H9 (cell line): ENCODE measurements around the gene CCDC185. TPM values are rescaled to one million over a fixed set of nuclear protein-coding genes. Genes with fewer than 3 reads are reported as not detected.

Experiments
- DNase-seq: peaks from one replicate; pipeline ENCODE4 v3.0.0-alpha.2; 2017
- H2AFZ ChIP-seq: one replicate; pipeline ENCODE4 v1.6.1; 2013; ENCODE audit warnings: mild to moderate bottlenecking, low read length, control low read depth, moderate library complexity
- H2AK5ac ChIP-seq: 2 replicates; pipeline ENCODE4 v1.6.1; 2013; ENCODE audit warnings: low read length, control low read depth, mixed read lengths; ENCODE audit not compliant: insufficient read length
- H2BK120ac ChIP-seq: one replicate; pipeline ENCODE4 v1.6.1; 2013; ENCODE audit warnings: low read depth, mild to moderate bottlenecking, low read length, control low read depth, inconsistent platforms; ENCODE audit not compliant: poor library complexity, severe bottlenecking
- H2BK12ac ChIP-seq: 2 replicates; pipeline ENCODE4 v1.6.1; 2013; ENCODE audit warnings: low read length, control low read depth, mixed read lengths, low read depth; ENCODE audit not compliant: insufficient read length
- H2BK15ac ChIP-seq: 2 replicates; pipeline ENCODE4 v1.6.1; 2013; ENCODE audit warnings: low read depth, low read length, control low read depth
- H2BK20ac ChIP-seq: one replicate; pipeline ENCODE4 v1.6.1; 2013; ENCODE audit warnings: low read depth, mild to moderate bottlenecking, low read length, control low read depth, inconsistent platforms; ENCODE audit not compliant: poor library complexity, severe bottlenecking
- H2BK5ac ChIP-seq: 2 replicates; pipeline ENCODE4 v1.6.1; 2013; ENCODE audit warnings: low read length, control low read depth, mixed read lengths; ENCODE audit not compliant: insufficient read length
- H3K14ac ChIP-seq: 2 replicates; pipeline ENCODE4 v1.6.1; 2013; ENCODE audit warnings: low read length, control low read depth; ENCODE audit not compliant: insufficient read depth
- H3K18ac ChIP-seq: 2 replicates; pipeline ENCODE4 v1.6.1; 2013; ENCODE audit warnings: low read depth, mild to moderate bottlenecking, mixed read lengths, low read length, control low read depth; ENCODE audit not compliant: insufficient read length
- H3K23ac ChIP-seq: 2 replicates; pipeline ENCODE4 v1.6.1; 2013; ENCODE audit warnings: low read length, control low read depth, mixed read lengths, low read depth; ENCODE audit not compliant: insufficient read length
- H3K23me2 ChIP-seq: 2 replicates; pipeline ENCODE4 v1.6.1; 2013; ENCODE audit warnings: low read depth, mild to moderate bottlenecking, mixed read lengths, low read length, control low read depth; ENCODE audit not compliant: insufficient read length, poor library complexity, severe bottlenecking
- H3K27ac ChIP-seq: 2 replicates; pipeline ENCODE4 v1.5.1; 2013; ENCODE audit warnings: low read length, control low read depth, mixed read lengths, low read depth; ENCODE audit not compliant: insufficient read length
- H3K27me3 ChIP-seq: 2 replicates; pipeline ENCODE4 v1.6.1; 2013; ENCODE audit warnings: low read length, control low read depth, inconsistent platforms; ENCODE audit not compliant: insufficient read depth
- H3K4ac ChIP-seq: 2 replicates; pipeline ENCODE4 v1.6.1; 2013; ENCODE audit warnings: low read depth, mild to moderate bottlenecking, control low read depth, inconsistent platforms, low read length, moderate library complexity
- H3K4me1 ChIP-seq: 2 replicates; pipeline ENCODE4 v1.6.1; 2013; ENCODE audit warnings: low read length, control low read depth, inconsistent platforms; ENCODE audit not compliant: insufficient read depth
- H3K4me2 ChIP-seq: 2 replicates; pipeline ENCODE4 v1.6.1; 2013; ENCODE audit warnings: low read length, control low read depth, mixed read lengths; ENCODE audit not compliant: insufficient read length, insufficient read depth
- H3K56ac ChIP-seq: 2 replicates; pipeline ENCODE4 v1.6.1; 2013; ENCODE audit warnings: low read depth, mild to moderate bottlenecking, mixed read lengths, low read length, control low read depth; ENCODE audit not compliant: insufficient read length
- H3K79me1 ChIP-seq: 2 replicates; pipeline ENCODE4 v1.6.1; 2013; ENCODE audit warnings: low read depth, mild to moderate bottlenecking, moderate library complexity, low read length, control low read depth, inconsistent platforms; ENCODE audit not compliant: insufficient read depth, poor library complexity, severe bottlenecking
- H3K79me2 ChIP-seq: 2 replicates; pipeline ENCODE4 v1.6.1; 2013; ENCODE audit warnings: low read length, control low read depth, inconsistent platforms; ENCODE audit not compliant: insufficient read depth
- H3K9ac ChIP-seq: 2 replicates; pipeline ENCODE4 v1.6.1; 2013; ENCODE audit warnings: low read length, control low read depth, mixed read lengths; ENCODE audit not compliant: insufficient read length; ENCODE audit errors: extremely low read depth
- H3K9me3 ChIP-seq: one replicate; pipeline ENCODE4 v1.6.1; 2013; ENCODE audit warnings: low read depth, low read length, inconsistent platforms; ENCODE audit not compliant: control insufficient read depth
- H3T11ph ChIP-seq: one replicate; pipeline ENCODE4 v1.6.1; 2013; ENCODE audit warnings: mild to moderate bottlenecking, low read length, control low read depth, inconsistent platforms
- H4K20me1 ChIP-seq: one replicate; pipeline ENCODE4 v1.6.1; 2013; ENCODE audit not compliant: control insufficient read depth, insufficient read length, insufficient read depth
- H4K5ac ChIP-seq: 2 replicates; pipeline ENCODE4 v1.6.1; 2013; ENCODE audit warnings: low read depth, mild to moderate bottlenecking, mixed read lengths, low read length, control low read depth; ENCODE audit not compliant: insufficient read length
- H4K8ac ChIP-seq: replicated peaks from 2 replicates; pipeline ENCODE4 v1.6.1; 2013; ENCODE audit warnings: low read length, control low read depth, mixed read lengths, low read depth; ENCODE audit not compliant: insufficient read length
- H4K91ac ChIP-seq: 2 replicates; pipeline ENCODE4 v1.6.1; 2013; ENCODE audit warnings: low read depth, mild to moderate bottlenecking, moderate library complexity, mixed read lengths, low read length, control low read depth; ENCODE audit not compliant: insufficient read length
- H3K27ac Mint-ChIP-seq, 3 experiments: 2 replicates in 2 of 3; 3 replicates in 1 of 3; pipeline ENCODE4 v1.8.0; 2020 to 2021; ENCODE audit warnings: mixed read lengths in 3 of 3, mild to moderate bottlenecking in 1 of 3, moderate library complexity in 1 of 3
- H3K27me3 Mint-ChIP-seq: 2 replicates; pipeline ENCODE4 v1.8.0; 2021; ENCODE audit warnings: low read depth, mild to moderate bottlenecking, moderate library complexity, mixed read lengths
- H3K36me3 Mint-ChIP-seq, 3 experiments: 2 replicates in 2 of 3; 3 replicates in 1 of 3; pipeline ENCODE4 v1.8.0; 2020 to 2021; ENCODE audit warnings: low read depth in 3 of 3, mixed read lengths in 3 of 3; ENCODE audit not compliant: insufficient read depth in 1 of 3
- H3K4me1 Mint-ChIP-seq, 2 experiments: 2 replicates each; pipeline ENCODE4 v1.8.0; 2020; ENCODE audit warnings: mixed read lengths in 2 of 2
- H3K4me3 Mint-ChIP-seq, 2 experiments: 2 replicates in 1 of 2; 3 replicates in 1 of 2; pipeline ENCODE4 v1.8.0; 2020 to 2021; ENCODE audit warnings: mild to moderate bottlenecking in 2 of 2, mixed read lengths in 2 of 2, moderate library complexity in 1 of 2
- H3K9me3 Mint-ChIP-seq, 2 experiments: 2 replicates in 1 of 2; 3 replicates in 1 of 2; pipeline ENCODE4 v1.8.0; 2020; ENCODE audit warnings: mild to moderate bottlenecking in 2 of 2, mixed read lengths in 2 of 2, moderate library complexity in 1 of 2
- WGBS: extraction: QIAGEN DNeasy Blood & Tissue Kit; methylation state at CpG from one replicate; pipeline ENCODE4 v1.1.7; 2013; ENCODE audit warnings: missing lambda C conversion rate, low lambda C conversion rate, mixed read lengths; ENCODE audit not compliant: insufficient read length; ENCODE audit errors: extremely low coverage; 5-methylcytosine and 5-hydroxymethylcytosine counted together
- total RNA-seq: library from RNA; stranded (reverse); gene quantifications from 2 replicates; pipeline ENCODE4 v1.2.1, GENCODE V29; 2021
- TF ChIP-seq, protein P1 (sequence below): fragments of 200-600 bp; sonication (generic); conservative IDR thresholded peaks from 3 replicates; pipeline ENCODE4 v1.8.0; 2021; ENCODE audit warnings: antibody characterized with exemption, mild to moderate bottlenecking

Gene CCDC185
- total RNA-seq, 1 experiment from 2014 or later, result not detected

- no peaks in the 10 kb centered on the region for H3K27me3 Mint-ChIP-seq
- no peaks in the 10 kb centered on the region for H3K27me3 ChIP-seq
- H3K14ac ChIP-seq, result no peak overlapping the region
- no peak overlapping the region for H3K18ac ChIP-seq
- no peak overlapping the region for H4K5ac ChIP-seq
- H4K91ac ChIP-seq, result no peak overlapping the region
- no peaks in the 10 kb centered on the region for H3K4me1 ChIP-seq
- WGBS, result no CpG with 5 or more reads among the region's 2 CpGs
- H2BK20ac ChIP-seq, result no peak overlapping the region
- no peak overlapping the region for H3K4me2 ChIP-seq
- H2AFZ ChIP-seq, result no peak overlapping the region
- no peak overlapping the region for H4K8ac ChIP-seq
- no peaks in the 10 kb centered on the region for H3K9me3 ChIP-seq
- peaks cover 4 to 6% of the 10 kb centered on the region in 2 experiments for H3K4me1 Mint-ChIP-seq
- H3K56ac ChIP-seq, result no peak overlapping the region
- DNase-seq, result no peak
- H3T11ph ChIP-seq, result no peak overlapping the region
- no peak overlapping the region for H3K4ac ChIP-seq
- H3K36me3 Mint-ChIP-seq, result peaks cover 0 to 5% (median 2%) of the 10 kb centered on the region in 3 experiments; a peak in 4 of 7 replicates
- peaks cover 0 to 4% of the 10 kb centered on the region in 2 experiments; a peak in 2 of 5 replicates for H3K9me3 Mint-ChIP-seq
- no peak overlapping the region for H2AK5ac ChIP-seq
- no peak overlapping the region for H2BK15ac ChIP-seq
- no peaks in the 10 kb centered on the region for H3K79me1 ChIP-seq
- no peaks in the 10 kb centered on the region for H4K20me1 ChIP-seq
- H3K4me3 Mint-ChIP-seq, result no peak overlapping the region
- no peaks in the 10 kb centered on the region for H3K79me2 ChIP-seq
- H3K9ac ChIP-seq, result no peak overlapping the region
- H2BK5ac ChIP-seq, result no peak overlapping the region
- H3K27ac ChIP-seq, result no peak overlapping the region
- TF ChIP-seq, protein P1, sequence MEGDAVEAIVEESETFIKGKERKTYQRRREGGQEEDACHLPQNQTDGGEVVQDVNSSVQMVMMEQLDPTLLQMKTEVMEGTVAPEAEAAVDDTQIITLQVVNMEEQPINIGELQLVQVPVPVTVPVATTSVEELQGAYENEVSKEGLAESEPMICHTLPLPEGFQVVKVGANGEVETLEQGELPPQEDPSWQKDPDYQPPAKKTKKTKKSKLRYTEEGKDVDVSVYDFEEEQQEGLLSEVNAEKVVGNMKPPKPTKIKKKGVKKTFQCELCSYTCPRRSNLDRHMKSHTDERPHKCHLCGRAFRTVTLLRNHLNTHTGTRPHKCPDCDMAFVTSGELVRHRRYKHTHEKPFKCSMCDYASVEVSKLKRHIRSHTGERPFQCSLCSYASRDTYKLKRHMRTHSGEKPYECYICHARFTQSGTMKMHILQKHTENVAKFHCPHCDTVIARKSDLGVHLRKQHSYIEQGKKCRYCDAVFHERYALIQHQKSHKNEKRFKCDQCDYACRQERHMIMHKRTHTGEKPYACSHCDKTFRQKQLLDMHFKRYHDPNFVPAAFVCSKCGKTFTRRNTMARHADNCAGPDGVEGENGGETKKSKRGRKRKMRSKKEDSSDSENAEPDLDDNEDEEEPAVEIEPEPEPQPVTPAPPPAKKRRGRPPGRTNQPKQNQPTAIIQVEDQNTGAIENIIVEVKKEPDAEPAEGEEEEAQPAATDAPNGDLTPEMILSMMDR, result no peak
- no peak overlapping the region for H2BK12ac ChIP-seq
- no peak overlapping the region for H2BK120ac ChIP-seq
- no peak overlapping the region for H3K27ac Mint-ChIP-seq
- no peaks in the 10 kb centered on the region for H3K23me2 ChIP-seq
- no peak overlapping the region for H3K23ac ChIP-seq
Measured at GRCh38 chr1:223402790-223403142, 9.6 kb downstream of the CCDC185 start.
